Trophoblast cell (in vitro differentiated cells and primary cell): ENCODE measurements around the gene TSHZ3. TPM values are rescaled to one million over a fixed set of nuclear protein-coding genes. Genes with fewer than 3 reads are reported as not detected.
A peak's percentile ranks its signal among the peaks of the same experiment; 100 is the strongest.

Source experiments
- DNase-seq, 2 donors: peaks; one replicate each; pipeline ENCODE4 v3.0.0-alpha.2; 2016
- H2AFZ ChIP-seq: 2 replicates; pipeline ENCODE4 v1.6.1; 2013; ENCODE audit warnings: low read length, moderate library complexity, mild to moderate bottlenecking; ENCODE audit not compliant: insufficient read depth, poor library complexity
- H2AK5ac ChIP-seq: 2 replicates; pipeline ENCODE4 v1.6.1; 2013; ENCODE audit warnings: mild to moderate bottlenecking, low read length
- H2BK120ac ChIP-seq: 2 replicates; pipeline ENCODE4 v1.6.1; 2013; ENCODE audit warnings: low read length, mild to moderate bottlenecking, moderate library complexity; ENCODE audit not compliant: insufficient read depth, poor library complexity
- H2BK12ac ChIP-seq: 2 replicates; pipeline ENCODE4 v1.6.1; 2013; ENCODE audit warnings: mild to moderate bottlenecking, low read length, moderate library complexity
- H2BK5ac ChIP-seq: 2 replicates; pipeline ENCODE4 v1.6.1; 2013; ENCODE audit warnings: low read length, low read depth, moderate library complexity, mild to moderate bottlenecking; ENCODE audit not compliant: poor library complexity
- H3K14ac ChIP-seq: 2 replicates; pipeline ENCODE4 v1.6.1; 2013; ENCODE audit warnings: mild to moderate bottlenecking, low read length
- H3K18ac ChIP-seq: 2 replicates; pipeline ENCODE4 v1.6.1; 2013; ENCODE audit warnings: mild to moderate bottlenecking, low read length
- H3K23ac ChIP-seq: 2 replicates; pipeline ENCODE4 v1.6.1; 2013; ENCODE audit warnings: low read length
- H3K27ac ChIP-seq: 2 replicates; pipeline ENCODE4 v1.5.1; 2013; ENCODE audit warnings: low read depth, mild to moderate bottlenecking, inconsistent platforms, low read length, moderate library complexity
- H3K27me3 ChIP-seq: 2 replicates; pipeline ENCODE4 v1.6.1; 2013; ENCODE audit warnings: inconsistent platforms, mild to moderate bottlenecking, low read length, moderate library complexity; ENCODE audit not compliant: insufficient read depth
- H3K36me3 ChIP-seq, 2 experiments: 1 replicate in 1 of 2; 2 replicates in 1 of 2; pipeline ENCODE4 v1.6.1; 2013; ENCODE audit warnings: low read length in 2 of 2, mild to moderate bottlenecking in 2 of 2, moderate library complexity in 1 of 2; ENCODE audit not compliant: insufficient read depth in 2 of 2, control insufficient read depth in 1 of 2
- H3K4ac ChIP-seq: 2 replicates; pipeline ENCODE4 v1.6.1; 2013; ENCODE audit warnings: low read depth, mild to moderate bottlenecking, low read length, moderate library complexity
- H3K4me1 ChIP-seq, 2 experiments: 1 replicate in 1 of 2; 2 replicates in 1 of 2; pipeline ENCODE4 v1.6.1; 2013; ENCODE audit warnings: low read length in 2 of 2, mild to moderate bottlenecking in 2 of 2, moderate library complexity in 1 of 2; ENCODE audit not compliant: insufficient read depth in 2 of 2, control insufficient read depth in 1 of 2
- H3K4me2 ChIP-seq: 2 replicates; pipeline ENCODE4 v1.6.1; 2013; ENCODE audit warnings: inconsistent platforms, mild to moderate bottlenecking, low read length, moderate library complexity
- H3K4me3 ChIP-seq: 2 replicates; pipeline ENCODE4 v1.5.1; 2013; ENCODE audit warnings: mild to moderate bottlenecking, low read depth, low read length, inconsistent platforms
- H3K79me1 ChIP-seq: one replicate; pipeline ENCODE4 v1.6.1; 2013; ENCODE audit warnings: low read length
- H3K79me2 ChIP-seq: 2 replicates; pipeline ENCODE4 v1.6.1; 2013; ENCODE audit warnings: low read length, mild to moderate bottlenecking; ENCODE audit not compliant: control insufficient read depth, insufficient read depth, poor library complexity
- H3K9ac ChIP-seq: 2 replicates; pipeline ENCODE4 v1.6.1; 2013; ENCODE audit warnings: mild to moderate bottlenecking, low read length
- H3K9me3 ChIP-seq: 2 replicates; pipeline ENCODE4 v1.6.1; 2013; ENCODE audit warnings: low read depth, mild to moderate bottlenecking, control low read depth, inconsistent platforms, low read length; ENCODE audit not compliant: insufficient read depth
- H4K12ac ChIP-seq: 2 replicates; pipeline ENCODE4 v1.6.1; 2013; ENCODE audit warnings: low read depth, mild to moderate bottlenecking, low read length, moderate library complexity
- H4K8ac ChIP-seq: 2 replicates; pipeline ENCODE4 v1.6.1; 2013; ENCODE audit warnings: low read depth, mild to moderate bottlenecking, low read length, moderate library complexity
- H4K91ac ChIP-seq: one replicate; pipeline ENCODE4 v1.6.1; 2013; ENCODE audit warnings: low read depth, mild to moderate bottlenecking, low read length, moderate library complexity
- WGBS: extraction: QIAGEN DNeasy Blood & Tissue Kit; methylation state at CpG from one replicate; pipeline ENCODE4 v1.1.7; 2013; ENCODE audit warnings: missing lambda C conversion rate; ENCODE audit not compliant: insufficient read length, insufficient coverage; ENCODE audit errors: extremely low coverage; 5-methylcytosine and 5-hydroxymethylcytosine counted together
- polyA plus RNA-seq: library from polyadenylated mRNA; stranded (reverse); fragments of 200-250 nt; gene quantifications from 2 replicates; pipeline ENCODE4 v1.2.3, GENCODE V29; 2013

Gene TSHZ3
- polyA plus RNA-seq, result 3.6 and 3.7 TPM in 2 replicates

- peaks cover 5% of the 10 kb centered on the region for H3K9me3 ChIP-seq
- H3K27ac ChIP-seq, result peak within 1 kb of the TSS; percentile 72
- H3K18ac ChIP-seq, result no peak within 1 kb of the TSS
- peak within 1 kb of the TSS; percentile 99 for H3K4me2 ChIP-seq
- H4K8ac ChIP-seq, result peak within 1 kb of the TSS; percentile 67
- no peak within 1 kb of the TSS for H2BK120ac ChIP-seq
- DNase-seq, result peak in 1 of 2 donors; percentile 29
- H3K36me3 ChIP-seq, result no peaks in the 10 kb centered on the region
- peaks cover 16 to 30% of the 10 kb centered on the region in 2 experiments for H3K4me1 ChIP-seq
- H4K12ac ChIP-seq, result no peak within 1 kb of the TSS
- H2BK5ac ChIP-seq, result peak within 1 kb of the TSS; percentile 66
- no CpG with 5 or more reads among the region's 86 CpGs for WGBS
- H3K27me3 ChIP-seq, result peaks cover 19% of the 10 kb centered on the region
- no peaks in the 10 kb centered on the region for H3K79me2 ChIP-seq
- peak within 1 kb of the TSS; percentile 71 for H2AFZ ChIP-seq
- H3K23ac ChIP-seq, result no peak within 1 kb of the TSS
- H2AK5ac ChIP-seq, result no peak within 1 kb of the TSS
- peak within 1 kb of the TSS; percentile 85 for H3K4me3 ChIP-seq
- peak within 1 kb of the TSS; percentile 71 for H3K4ac ChIP-seq
- H3K79me1 ChIP-seq, result peaks cover 10% of the 10 kb centered on the region
- peak within 1 kb of the TSS; percentile 94 for H4K91ac ChIP-seq
- H3K14ac ChIP-seq, result no peak within 1 kb of the TSS
- H2BK12ac ChIP-seq, result no peak within 1 kb of the TSS
- H3K9ac ChIP-seq, result no peak within 1 kb of the TSS
These were observed at the start of gene TSHZ3 for GRCh38 chr19:31349160-31349881. TSS of gene TSHZ3 (minus strand) at chr19:31349436. CDS start at chr19:31349219, 217 bp downstream.

GRCh38 chr19:31397308-31397707, 48.1 kb upstream of the TSHZ3 start:
- Histone ChIP-seq H4K8ac (no peak overlapping the region), H3K23ac (no peak overlapping the region), H4K91ac (no peak overlapping the region), H2BK5ac (no peak overlapping the region), H2BK120ac (no peak overlapping the region), H3K4ac (no peak overlapping the region), H3K27ac (no peak overlapping the region), H3K4me1 (no peaks in the 10 kb centered on the region), H3K27me3 (no peaks in the 10 kb centered on the region), H2AFZ (no peak overlapping the region), H3K4me2 (no peak overlapping the region), H3K18ac (no peak overlapping the region), H3K14ac (no peak overlapping the region), H2AK5ac (no peak overlapping the region), H3K36me3 (no peaks in the 10 kb centered on the region), H3K9me3 (peaks cover 2% of the 10 kb centered on the region), H3K9ac (no peak overlapping the region), H2BK12ac (no peak overlapping the region), H3K4me3 (no peak overlapping the region), H3K79me1 (no peaks in the 10 kb centered on the region), H4K12ac (no peak overlapping the region), H3K79me2 (no peaks in the 10 kb centered on the region)
- DNase-seq, result no peak
- WGBS, result no CpG with 5 or more reads among the region's 2 CpGs

DNA sequence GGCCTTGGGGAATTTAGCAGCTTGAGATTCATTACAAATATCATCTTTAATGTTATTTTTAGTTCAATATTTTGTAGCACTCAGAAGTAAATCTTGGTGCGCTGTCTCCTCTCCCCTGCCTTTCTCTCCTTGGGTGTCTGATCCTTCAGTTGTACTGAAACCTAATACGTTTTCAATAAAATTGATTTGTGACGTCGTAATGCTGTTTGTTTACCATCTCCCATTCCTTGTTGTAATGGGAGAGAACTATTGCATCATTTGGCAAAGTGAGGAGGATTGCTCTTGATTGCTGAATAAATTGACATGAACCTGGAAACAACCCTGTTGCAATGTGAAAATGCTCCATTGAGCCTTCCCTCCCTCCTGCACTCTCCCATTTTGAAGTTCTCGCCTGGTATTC, 43.2 kb upstream of the TSHZ3 start:
- Histone ChIP-seq H3K4ac (no peak overlapping the region), H3K14ac (no peak overlapping the region), H3K18ac (no peak overlapping the region), H2AFZ (no peak overlapping the region), H2AK5ac (no peak overlapping the region), H3K4me1 (no peaks in the 10 kb centered on the region), H3K27ac (no peak overlapping the region), H2BK120ac (no peak overlapping the region), H3K79me2 (peaks cover 2% of the 10 kb centered on the region), H3K4me3 (no peak overlapping the region), H3K27me3 (no peaks in the 10 kb centered on the region), H3K79me1 (no peaks in the 10 kb centered on the region), H3K36me3 (no peaks in the 10 kb centered on the region), H2BK5ac (no peak overlapping the region), H3K23ac (no peak overlapping the region), H3K4me2 (no peak overlapping the region), H4K8ac (no peak overlapping the region), H4K91ac (no peak overlapping the region), H2BK12ac (no peak overlapping the region), H3K9ac (no peak overlapping the region), H3K9me3 (no peaks in the 10 kb centered on the region), H4K12ac (no peak overlapping the region)
- no peak for DNase-seq
- no CpG with 5 or more reads among the region's 5 CpGs for WGBS

DNA sequence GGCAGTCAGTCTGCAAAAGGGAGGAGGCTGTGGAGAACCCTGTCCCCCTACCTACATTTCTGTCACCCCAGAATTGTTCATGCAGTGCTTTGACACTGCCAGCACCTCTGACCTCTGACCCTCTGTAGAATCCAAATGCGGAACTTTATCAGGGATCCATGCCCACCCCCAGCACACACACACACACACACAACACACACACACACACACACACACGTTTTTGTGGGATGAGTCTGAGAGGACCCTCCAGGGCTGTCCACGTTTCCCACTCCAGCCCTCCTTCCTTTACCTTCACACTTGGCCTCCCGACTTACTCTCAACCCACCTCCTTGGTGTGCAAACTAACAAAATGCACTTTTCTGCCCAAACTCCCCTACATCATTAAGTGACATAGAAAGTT, 42.3 kb upstream of the TSHZ3 start:
- no peak overlapping the region for H4K91ac ChIP-seq

More for the DNA sequence above, 42.3 kb upstream of the TSHZ3 start:
- Histone ChIP-seq H4K8ac (no peak overlapping the region), H3K4ac (no peak overlapping the region), H4K12ac (no peak overlapping the region), H3K9me3 (no peaks in the 10 kb centered on the region), H2AFZ (no peak overlapping the region), H3K4me3 (no peak overlapping the region), H3K79me2 (peaks cover 2% of the 10 kb centered on the region), H3K23ac (no peak overlapping the region), H3K18ac (no peak overlapping the region), H3K79me1 (no peaks in the 10 kb centered on the region), H3K27ac (no peak overlapping the region), H3K4me2 (no peak overlapping the region), H3K36me3 (no peaks in the 10 kb centered on the region), H2BK12ac (no peak overlapping the region), H2AK5ac (no peak overlapping the region), H3K14ac (no peak overlapping the region), H3K4me1 (no peaks in the 10 kb centered on the region), H3K27me3 (no peaks in the 10 kb centered on the region), H2BK120ac (no peak overlapping the region), H3K9ac (no peak overlapping the region), H2BK5ac (no peak overlapping the region)
- no CpG with 5 or more reads among the region's 4 CpGs for WGBS
- DNase-seq, result no peak
